Stimulated activated CD4-positive, alpha-beta T cell treated with anti-CD3 and anti-CD28 coated beads, Interleukin-4, amount 100 ng/mL, for 24 hours (primary cell): Measurements from ENCODE around the gene HSPA4.
A peak's percentile ranks its signal among the peaks of the same experiment; 100 is the strongest.

Experiments
- DNase-seq: peaks from one replicate; pipeline ENCODE4 v3.0.0-alpha.2; 2020

HSPA4 gene

DNA sequence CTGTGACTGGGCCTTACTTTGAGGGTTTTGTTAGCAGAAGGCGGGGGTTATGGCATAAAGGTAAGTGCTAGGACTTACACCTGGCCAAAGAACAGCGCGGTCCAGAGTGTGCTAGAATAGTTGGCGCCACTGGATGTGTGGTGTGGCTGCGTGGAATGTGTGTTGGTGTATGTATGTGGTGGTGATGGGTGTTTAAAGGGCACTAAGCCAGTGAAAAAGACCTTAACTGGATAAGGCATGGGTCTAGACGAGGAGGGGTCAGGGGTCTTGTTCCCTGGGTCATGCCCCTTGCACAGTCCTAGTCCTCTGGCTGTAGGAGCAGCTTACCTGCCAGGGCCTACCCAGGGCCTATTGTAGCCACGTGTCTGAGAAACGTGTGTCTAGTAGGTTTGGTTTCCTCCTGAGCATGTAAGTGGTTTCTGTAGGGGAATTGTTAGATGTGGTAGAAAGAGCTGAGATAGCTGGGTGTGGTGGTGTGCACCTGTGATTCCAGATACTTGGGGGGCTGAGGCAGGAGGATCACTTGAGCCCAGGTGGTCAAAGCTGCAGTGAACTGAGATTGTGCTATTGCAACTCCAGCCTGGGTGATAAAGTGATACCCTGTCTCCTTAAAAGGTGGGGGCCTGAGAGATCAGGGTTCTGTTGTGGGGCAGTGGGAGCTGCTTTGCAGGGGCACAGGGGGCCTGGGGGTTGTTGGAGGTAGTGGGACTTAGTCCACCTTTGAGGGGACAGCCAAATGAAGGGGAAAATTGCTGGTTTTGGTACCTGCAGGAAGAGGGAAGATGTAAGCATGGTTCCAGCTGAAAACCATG, 55.2 kb downstream of the HSPA4 start:
- no peak for DNase-seq

DNA sequence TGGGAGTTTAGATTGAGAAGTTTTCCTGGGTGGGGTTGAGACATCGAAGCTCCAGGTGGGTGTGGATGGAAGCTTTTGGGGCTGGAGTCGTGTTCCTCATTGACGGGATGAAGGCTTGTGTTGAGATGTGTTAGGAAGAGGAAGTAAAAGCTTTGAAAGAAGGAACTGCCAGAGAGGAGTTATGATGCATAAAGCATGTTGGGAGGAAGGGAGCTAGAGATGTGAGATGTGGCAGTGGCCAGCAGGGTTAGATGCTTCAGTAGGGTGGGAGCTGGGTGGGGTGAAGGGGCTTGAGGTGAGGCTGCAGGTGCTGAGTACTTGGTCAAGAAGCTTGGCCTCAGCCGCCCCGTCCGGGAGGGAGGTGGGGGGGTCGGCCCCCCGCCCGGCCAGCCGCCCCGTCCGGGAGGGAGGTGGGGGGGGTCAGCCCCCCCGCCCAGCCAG, 56.7 kb downstream of the HSPA4 start:
- no peak for DNase-seq

DNA sequence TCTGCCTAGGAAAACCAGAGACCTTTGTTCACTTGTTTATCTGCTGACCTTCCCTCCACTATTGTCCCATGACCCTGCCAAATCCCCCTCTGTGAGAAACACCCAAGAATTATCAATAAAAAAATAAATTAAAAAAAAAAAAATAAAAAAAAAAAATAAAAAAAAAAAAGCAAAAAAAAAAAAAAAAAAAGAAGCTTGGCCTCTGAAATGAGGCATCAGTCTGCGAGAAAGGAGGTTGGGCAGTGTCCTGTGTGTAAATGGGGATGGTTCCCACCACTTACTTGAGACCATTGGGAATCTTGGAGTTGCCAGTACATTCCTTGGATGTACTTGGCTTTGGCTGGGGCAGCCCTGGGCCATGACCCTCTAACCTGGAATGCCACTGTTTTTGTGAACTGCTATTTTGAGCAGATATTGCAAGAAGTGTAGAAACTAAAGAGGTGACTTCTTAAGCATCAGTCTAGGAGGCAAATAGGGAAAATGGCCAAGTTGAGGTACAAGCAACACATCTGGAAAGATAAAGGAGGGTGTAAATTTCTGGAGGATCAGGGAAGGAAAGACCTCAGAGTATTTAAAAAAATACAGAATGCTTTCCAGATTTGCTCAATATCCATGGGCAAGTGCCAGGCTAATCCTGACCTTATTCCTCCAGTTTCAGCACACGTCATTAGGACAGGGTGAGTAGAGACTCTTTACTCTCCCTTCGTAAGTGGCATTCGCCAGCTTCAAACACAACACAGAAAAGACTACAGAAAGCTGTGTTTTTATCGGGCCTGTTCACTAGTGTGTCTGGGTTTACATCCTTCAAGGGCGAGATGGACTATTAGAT, 58.1 kb downstream of the HSPA4 start:
- DNase-seq, result no peak

DNA sequence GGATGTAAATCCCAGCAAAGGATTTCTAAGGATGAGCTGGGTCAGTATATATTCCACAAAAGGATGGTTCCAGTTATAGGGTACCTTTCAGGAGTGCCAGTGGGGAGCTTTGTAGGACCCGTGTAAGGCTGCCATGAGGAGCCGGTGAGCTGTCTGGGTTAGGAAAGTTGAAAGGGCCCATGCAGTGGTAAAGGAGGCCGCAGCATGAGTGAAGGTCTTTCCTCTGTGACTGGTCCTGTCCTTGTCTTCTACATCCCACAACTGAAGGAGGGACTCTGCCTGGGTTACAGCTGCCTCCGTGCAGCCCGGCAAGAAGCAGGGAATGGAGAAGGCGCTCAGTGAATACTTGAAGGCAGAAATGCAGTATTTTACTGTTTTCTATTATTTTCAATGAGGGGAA, 58.9 kb downstream of the HSPA4 start:
- DNase-seq, result no peak

DNA sequence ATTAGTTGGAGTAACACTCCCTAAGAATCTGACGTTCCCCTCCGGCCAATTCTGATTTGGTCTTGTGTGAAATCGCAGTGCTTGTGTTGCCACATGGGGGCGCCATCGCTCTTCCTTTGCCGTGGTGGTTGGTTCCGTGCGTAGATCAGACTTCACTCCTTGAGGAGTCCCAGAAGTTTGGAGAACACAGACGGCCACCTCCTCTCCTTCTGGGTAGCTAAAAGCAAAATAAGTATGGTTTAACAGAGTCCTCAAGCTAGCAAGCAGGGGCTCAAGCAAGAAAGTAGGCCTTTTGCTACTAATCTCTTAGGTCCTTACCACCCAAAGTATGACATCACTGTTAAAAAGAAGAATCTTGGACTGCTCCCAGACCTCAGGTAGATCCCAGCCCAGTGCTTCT, 59.5 kb downstream of the HSPA4 start:
- DNase-seq, result peak; percentile 81

DNA sequence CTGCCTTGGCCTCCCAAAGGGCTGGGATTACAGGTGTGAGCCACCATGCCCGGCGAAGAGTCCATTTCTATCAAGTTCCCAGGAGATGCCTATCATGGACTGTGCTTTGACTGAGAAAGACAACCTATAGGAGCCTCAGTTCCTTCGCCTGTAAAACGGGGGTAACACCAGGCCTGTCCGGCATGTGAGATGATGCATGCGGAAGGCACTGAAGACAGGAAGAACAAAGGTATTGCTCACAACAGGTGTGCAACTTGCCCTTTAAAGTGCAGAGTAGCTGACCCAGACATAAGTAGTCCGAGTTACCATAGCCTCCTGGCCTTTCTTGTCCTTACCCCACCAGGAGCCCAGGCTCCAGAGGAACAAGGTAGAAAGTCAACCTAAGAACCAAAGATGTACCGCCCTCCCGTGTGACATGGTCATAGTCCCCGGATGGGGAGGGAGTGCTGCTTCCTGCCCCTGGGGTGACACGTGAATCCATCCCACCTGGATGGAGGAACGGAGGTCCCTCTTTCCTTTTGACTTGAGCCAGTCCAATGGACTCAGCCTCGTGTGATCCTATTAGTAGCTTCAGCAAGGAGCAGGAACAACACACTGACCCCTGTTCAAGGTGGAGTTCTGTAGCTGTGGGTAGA, 60.3 kb downstream of the HSPA4 start:
- DNase-seq, result no peak

DNA sequence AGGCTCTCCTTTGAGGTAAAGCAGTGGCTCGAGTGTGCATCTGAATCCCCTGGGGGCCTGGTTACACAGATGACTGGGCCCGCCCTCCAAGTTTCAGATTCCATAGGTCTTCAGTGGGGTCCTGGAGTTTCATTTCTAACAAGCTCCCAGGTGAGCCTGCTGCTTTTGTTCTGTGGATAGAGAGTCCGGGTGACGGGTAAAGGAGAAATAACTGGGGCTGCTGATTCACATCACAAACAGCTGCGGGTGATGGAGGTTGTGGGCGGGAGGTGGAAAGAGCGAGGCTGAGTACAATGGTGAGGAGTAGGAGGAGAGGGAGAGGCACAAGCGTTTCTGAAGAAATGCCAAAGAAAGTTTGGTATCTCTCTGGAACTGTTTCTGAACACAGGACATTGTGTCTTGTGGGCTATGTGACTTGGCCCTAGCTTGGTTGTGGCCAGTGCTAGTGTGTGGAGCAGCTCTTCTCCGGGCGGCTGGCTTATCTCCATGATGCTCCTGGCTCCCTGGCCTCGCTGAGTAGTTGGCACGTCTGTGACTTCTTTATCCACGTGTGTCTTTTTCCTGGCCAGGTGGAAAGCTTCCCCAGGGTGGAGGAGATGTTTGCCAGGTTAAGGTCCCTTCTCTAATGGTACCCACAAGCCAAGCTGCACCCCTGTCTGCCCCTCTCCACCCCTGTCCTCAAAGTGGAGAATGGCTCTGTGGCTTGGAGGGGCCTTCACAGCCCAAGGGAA, 61.7 kb downstream of the HSPA4 start:
- peak; percentile 62 for DNase-seq

DNA sequence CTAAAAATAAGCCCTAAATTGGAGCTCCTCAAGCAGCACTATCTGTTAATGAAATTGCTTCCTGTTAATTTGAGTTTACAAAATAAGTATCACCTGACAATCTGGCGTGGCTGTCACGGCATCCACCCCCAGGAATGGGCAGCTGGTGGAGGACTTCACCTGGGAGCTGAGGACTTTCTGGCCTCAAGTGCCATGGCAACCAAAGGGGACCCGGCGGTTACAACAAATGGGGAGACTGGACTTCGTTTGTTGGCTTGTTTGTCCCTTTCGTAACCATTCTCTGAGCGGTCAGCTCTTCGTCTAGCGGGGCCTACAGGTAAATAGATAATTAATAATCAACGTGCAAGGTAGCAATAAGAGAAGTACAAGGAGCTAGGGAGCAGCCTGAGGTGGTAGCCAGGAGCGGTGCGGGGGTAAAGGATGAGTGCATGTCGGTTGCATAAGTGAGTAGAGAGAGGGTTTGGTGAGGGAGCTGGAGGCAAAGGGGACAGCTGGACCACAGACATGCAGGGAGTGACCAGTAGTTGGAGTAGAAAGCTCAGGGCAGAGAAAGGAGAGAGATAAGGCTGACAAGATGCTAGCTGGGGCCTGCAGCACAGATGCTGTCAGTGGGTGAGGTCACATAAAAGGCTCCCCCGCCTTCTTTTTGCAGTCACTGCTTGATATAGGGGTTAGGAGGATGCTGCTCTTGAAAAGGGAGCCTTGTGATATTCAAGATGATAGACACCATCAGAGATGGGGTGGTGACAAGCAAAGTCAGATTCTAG, 62.5 kb downstream of the HSPA4 start:
- no peak for DNase-seq

DNA sequence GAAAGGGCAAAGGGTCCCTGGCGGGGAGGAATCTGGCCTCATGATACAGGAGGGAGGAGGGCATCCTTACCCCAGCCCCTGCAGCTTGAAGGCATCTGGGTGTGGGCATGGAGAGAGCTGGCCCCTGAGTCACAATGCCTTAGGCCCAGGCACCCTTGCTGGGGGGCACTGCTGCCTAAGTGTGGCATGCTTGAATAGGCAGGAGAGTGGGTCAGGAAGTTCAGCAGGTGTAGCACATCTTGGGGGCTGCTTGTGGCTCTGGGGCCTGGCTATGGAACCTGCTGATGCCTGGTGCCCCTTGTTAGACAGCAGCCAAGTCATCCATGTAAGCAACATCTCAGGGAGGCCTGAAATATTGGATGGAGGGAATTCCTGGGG, 63.1 kb downstream of the HSPA4 start:
- no peak for DNase-seq

DNA sequence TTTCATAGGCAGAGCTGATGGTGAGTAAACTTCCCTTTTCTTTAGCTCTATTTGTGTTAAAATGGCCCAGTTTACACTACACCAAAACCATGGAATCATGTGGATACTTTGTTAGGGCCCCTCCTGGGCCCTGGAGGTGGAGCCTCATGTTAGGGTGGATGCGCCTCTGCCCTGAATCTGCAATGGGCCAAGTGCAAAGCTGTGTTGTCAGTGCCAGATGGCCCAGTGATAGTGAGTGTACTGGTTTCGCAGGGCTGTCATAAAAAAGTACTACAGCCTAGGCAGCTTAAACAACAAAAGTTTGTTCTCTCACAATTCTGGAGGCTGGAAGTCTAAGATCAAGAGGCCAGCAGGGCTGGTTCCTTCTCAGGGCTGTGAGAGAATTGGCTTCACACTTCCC, 64.8 kb downstream of the HSPA4 start:
- no peak for DNase-seq

DNA sequence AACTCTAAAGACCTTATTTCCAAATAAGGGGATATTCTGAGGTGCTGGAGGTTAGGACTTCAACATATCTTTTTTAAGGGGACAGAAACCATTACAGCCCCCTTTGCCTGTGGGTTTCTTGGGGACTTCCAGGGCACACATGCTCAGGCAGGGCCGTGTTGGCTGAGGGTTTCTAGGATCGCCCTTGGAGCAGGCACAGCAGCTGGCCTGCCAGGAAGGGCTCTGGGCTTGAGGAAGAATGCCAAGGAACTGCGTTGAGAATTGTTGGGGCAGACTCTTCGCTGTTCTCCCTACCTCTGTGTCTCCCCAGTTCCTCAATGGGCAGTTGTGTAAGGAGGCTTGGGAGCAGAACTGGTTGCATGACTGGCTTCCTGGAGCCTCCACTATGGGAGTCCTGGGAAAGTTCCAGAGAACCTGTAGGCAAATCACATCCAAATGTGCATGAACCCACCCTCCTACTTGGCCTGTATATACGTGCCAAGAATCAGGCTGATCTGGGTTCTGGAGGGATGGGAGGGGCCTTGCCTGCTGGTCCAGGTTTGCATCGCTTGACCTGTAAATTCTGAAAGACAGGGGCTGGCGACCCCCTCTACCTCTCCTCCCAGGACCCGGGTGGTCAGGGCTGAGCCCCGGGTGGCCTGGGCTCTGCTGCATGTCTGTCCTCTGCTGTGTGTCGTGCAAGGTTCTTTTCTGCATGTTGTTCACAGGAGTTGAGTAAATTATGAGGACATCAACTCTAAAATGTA, 65.5 kb downstream of the HSPA4 start:
- no peak for DNase-seq

DNA sequence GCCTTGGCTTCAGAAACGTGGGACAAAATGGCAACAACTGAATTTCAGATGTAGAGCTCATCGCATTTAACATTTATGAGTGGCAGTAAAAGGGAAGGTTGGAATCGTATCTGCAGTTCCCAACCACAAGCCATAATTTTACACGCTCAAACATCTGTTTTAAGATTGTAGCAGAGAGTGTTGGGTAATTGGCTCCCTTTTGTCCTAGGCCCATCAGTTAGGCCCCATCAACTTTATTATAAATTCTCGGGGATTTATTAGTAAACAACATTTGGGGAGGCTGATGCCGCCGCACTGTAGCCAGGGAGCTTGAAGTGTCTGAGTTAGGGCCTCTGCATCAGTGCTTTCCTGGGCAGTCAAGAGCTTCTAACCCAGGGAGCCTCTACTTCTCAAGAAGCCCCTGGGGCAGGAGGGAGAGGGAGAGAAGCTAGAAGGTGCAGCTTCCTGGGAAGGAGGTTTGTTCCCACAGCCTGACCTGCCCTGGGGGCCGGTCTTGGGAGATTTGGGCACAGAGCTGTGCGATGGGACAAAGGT, 66.2 kb downstream of the HSPA4 start:
- no peak for DNase-seq

DNA sequence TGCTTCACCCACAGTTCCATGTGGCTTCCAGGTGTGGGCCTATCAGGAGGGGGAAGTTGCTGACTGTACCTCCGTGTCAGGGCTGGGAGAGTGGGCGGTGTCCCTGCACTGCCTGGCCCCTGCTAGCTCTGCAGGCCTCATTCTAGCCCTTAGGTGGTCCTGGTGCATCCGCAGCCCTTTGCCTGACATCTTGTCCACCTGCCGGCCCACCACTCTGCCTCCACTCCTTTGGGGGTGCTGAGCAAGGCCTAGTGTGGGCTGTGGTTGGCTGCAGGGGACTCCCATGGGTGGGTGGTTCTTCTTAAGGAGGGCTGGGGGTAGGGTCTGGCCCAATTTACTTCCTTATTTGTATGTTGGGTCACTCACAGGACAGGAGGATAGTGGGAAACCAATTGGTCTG, 66.9 kb downstream of the HSPA4 start:
- no peak for DNase-seq

DNA sequence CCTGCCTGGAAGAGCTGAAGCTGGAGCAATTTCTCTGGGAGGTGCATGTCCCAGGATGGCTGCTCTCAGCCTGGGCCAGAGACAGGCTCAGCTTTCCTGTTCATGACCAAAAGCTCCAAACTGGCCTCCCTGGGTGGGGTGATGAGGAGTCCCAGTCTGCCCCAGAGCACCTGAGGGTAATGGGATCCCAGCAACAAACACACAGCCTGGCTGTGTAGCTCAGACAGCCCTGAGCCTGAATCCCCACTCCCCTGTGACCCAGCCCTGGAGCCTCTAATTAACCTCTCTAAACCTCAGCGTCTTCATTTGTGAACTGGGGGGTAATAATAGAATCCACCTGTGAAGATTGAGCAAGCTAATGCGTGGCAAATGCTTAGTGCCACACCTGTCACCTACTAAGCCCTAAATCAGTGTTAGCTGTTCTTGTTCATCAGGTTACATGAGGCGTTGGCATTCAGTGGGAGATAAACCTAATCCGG, 67.5 kb downstream of the HSPA4 start:
- no peak for DNase-seq

DNA sequence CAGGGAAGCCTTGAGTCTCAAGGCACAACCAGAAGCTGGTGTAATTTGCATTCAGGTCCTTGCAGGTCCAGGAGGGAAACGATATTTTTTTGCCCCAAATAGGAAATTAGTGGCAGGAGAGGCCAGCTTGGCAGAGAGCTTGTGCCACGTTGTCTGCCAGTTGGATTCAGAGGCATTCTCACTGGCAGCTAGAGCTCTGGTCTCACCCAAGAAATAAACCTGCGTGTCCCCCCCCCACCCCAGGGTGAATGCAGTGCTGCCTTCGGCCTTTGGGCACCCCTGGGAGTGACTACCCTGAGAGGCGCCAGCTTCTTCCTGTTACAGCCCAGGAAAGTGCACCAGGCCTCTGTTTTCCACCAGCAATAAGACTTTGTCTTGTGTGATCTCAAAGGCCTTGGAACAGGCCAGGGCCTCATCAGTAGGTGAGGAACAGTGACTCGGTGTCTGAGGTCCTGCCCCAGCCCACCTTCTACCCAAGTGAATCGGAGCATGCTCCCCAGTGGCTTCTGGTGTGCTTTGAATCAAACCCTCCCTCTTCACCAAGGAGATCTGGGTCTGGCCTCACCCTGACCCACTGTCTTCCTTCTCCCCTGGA, 68.4 kb downstream of the HSPA4 start:
- no peak for DNase-seq

DNA sequence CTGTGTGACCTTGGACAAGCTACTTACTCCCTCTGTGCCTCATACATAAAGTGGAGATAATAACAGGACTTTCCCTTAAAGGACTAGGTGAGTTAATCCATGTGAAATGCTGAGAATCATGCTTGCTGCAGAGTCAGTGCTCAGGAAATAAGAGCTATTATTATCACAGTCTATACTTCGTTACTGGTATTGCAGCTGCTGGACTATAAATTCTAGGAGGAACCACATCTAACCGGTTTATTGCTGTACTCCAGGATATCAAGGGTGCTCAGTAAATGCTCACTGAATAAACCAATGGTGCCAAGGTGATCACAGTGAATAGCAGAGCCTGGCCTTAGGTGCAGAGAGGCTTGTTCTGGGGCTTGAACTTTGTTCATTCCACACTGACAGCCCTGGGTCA, 69.3 kb downstream of the HSPA4 start:
- no peak for DNase-seq

DNA sequence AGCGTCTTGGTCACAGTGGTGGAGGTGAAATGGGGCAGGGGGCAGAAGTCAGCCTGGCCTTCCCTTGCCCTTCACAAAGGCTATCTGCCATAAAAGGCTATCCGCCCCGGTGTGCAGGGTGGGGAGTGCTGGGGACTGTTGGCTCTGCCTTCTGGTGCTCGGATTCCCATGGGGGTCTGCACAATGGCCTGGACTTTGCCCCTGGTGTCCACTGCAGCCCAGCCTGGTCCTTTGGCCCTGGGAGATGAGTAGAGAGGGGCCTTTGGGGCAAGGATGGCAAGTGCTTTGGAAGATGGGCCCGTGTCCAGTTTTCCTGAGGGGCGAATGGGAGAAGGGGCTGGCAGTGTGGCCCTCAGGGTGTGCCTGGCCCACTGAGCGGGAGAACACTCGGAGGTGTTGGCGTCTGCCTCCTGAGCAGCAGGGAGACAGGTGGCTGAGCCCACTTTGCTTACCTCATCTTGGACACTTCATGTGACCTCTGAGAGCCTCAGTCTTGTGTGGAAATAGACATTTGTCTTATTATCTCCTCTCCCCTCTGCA, 69.9 kb downstream of the HSPA4 start:
- DNase-seq, result no peak

DNA sequence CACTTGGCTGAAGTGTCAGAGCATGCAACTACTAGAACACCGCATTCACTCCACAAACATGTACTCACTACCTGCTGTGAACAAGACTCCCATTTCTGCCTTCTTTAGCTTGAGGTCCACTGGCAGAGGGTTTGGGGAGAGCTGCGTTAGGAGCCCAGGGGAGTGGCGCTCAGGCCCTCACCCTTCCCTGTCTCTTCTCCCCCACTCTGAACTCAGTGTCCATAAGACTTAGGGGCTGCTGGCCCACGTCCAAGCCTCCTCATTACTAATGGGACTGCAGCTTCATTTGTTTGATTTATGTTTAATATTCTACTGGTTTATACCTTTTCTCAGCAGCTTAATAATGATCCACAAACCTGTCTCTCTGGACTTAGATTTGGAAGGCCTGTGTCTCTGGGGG, 70.9 kb downstream of the HSPA4 start:
- DNase-seq, result no peak

DNA sequence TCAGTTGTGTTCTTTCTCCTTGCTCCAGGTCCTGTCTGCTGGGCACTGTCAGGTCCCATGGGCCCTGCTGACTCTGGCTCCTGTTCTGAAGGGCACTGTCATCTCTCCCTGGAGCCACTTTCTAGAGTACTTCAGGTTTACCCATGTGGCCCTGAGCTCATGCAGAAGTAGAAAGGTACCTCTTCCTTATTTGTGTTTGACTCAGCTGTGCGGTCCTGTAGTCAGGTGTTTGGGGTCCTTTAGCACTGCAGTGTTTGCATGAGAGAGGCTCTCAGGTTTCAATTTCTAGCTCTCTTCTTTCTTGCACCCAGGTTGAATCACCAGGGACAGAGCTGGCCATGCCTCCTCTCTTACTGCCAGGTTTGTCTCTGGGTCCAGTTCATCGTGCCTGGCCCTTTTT, 71.5 kb downstream of the HSPA4 start:
- no peak for DNase-seq

DNA sequence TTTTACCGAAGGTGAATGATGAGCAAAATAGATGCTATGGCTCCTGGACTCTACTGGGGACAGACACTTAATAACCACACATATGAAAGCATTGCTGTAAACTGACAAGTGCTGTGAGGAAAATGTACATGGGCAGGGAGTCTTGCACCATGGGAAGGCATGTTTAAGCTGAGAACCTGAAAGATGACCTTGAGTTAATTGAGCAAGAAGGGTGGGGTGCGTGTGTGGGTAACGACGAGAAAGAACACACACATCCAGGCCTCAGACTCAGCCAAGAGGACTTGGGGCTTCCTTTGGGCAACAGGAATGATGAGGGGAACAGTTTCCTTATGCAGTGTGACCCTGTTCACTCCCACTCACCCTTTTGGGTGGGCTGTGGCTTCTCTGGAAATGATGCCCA, 73.1 kb downstream of the HSPA4 start:
- no peak for DNase-seq
